B cell (primary cell): ENCODE results near the gene PTPRO. TPM values are rescaled to one million over a fixed set of nuclear protein-coding genes. Genes with fewer than 3 reads are reported as not detected.

ENCODE experiments used
- ATAC-seq: fragments of 200-7000 bp; cut with Tn5 transposase; one replicate; pipeline ENCODE4 v1.10.0; 2021; ENCODE audit warnings: low read depth, mild to moderate bottlenecking, moderate number of reproducible peaks, moderate library complexity
- CTCF ChIA-PET: fragments of 350-600 bp; sonication (Branson Sonifier 250); formaldehyde crosslinking; loops from one replicate; lab custom pipeline; 2021; ENCODE audit warnings: antibody characterized with exemption, inconsistent platforms; lab: Charles Lee
- POLR2A ChIA-PET: fragments of 350-600 bp; sonication (Branson Sonifier 250); formaldehyde crosslinking; loops from one replicate; lab custom pipeline; 2021; ENCODE audit warnings: antibody characterized with exemption; lab: Charles Lee
- DNase-seq: peaks from one replicate; pipeline ENCODE4 v3.0.0; 2013
- H2AFZ ChIP-seq: 2 replicates; pipeline ENCODE4 v1.6.1; 2012; ENCODE audit warnings: mild to moderate bottlenecking, low read depth, low read length; ENCODE audit not compliant: insufficient read depth, poor library complexity, severe bottlenecking
- H3K27ac ChIP-seq, 2 donors: 1 replicate in 1 of 2; 2 replicates in 1 of 2; pipeline ENCODE4 v1.5.1; 2012 to 2013; ENCODE audit warnings: low read length in 2 of 2, mild to moderate bottlenecking in 2 of 2, moderate library complexity in 1 of 2
- H3K27me3 ChIP-seq, 4 experiments: fragments of 200-600 bp in 1 of 4; sonication (generic) in 1 of 4; replicated peaks in 1 of 4; 1 replicate in 2 of 4; 2 replicates in 2 of 4; pipeline versions ENCODE4 v1.6.1 to v1.7.0; 2013 to 2016; ENCODE audit warnings: low read length in 3 of 4, mild to moderate bottlenecking in 2 of 4, mixed read lengths in 1 of 4, moderate library complexity in 1 of 4; ENCODE audit not compliant: insufficient read depth in 4 of 4, control insufficient read depth in 3 of 4; ENCODE audit errors: control extremely low read depth in 1 of 4
- H3K36me3 ChIP-seq, 2 experiments: replicated peaks in 1 of 2; 1 replicate in 1 of 2; 2 replicates in 1 of 2; pipeline versions ENCODE4 v1.6.1 to v1.7.1; 2013; ENCODE audit warnings: low read length in 1 of 2; ENCODE audit not compliant: insufficient read depth in 2 of 2, control insufficient read depth in 1 of 2; ENCODE audit errors: control extremely low read depth in 1 of 2, extremely low read depth in 1 of 2
- H3K4me1 ChIP-seq, 2 donors: fragments of 200-600 bp in 1 of 2; sonication (generic) in 1 of 2; 1 replicate in 1 of 2; 2 replicates in 1 of 2; pipeline versions ENCODE4 v1.5.1 to v1.6.1; 2013 to 2017; ENCODE audit warnings: low read length in 2 of 2; ENCODE audit not compliant: control insufficient read depth in 2 of 2, insufficient read depth in 2 of 2
- H3K4me2 ChIP-seq: replicated peaks from 2 replicates; pipeline ENCODE3; 2012; ENCODE audit warnings: mild to moderate bottlenecking, low read depth, low read length; ENCODE audit not compliant: poor library complexity, severe bottlenecking
- H3K4me3 ChIP-seq, 5 experiments: fragments of 200-600 bp in 1 of 5; sonication (generic) in 1 of 5; 1 replicate in 3 of 5; 2 replicates in 2 of 5; pipeline versions ENCODE4 v1.5.1 to v1.7.0; 2011 to 2016; ENCODE audit warnings: low read length in 4 of 5, mild to moderate bottlenecking in 4 of 5, low read depth in 2 of 5, control low read depth in 1 of 5, moderate library complexity in 1 of 5; ENCODE audit not compliant: insufficient read depth in 1 of 5; ENCODE audit errors: control extremely low read depth in 1 of 5, extremely low read depth in 1 of 5
- H3K79me2 ChIP-seq: fragments of 200-600 bp; sonication (generic); one replicate; pipeline ENCODE4 v1.6.0; 2016; ENCODE audit warnings: low read length; ENCODE audit not compliant: control insufficient read depth, insufficient read depth
- H3K9ac ChIP-seq: fragments of 200-600 bp; sonication (generic); 2 replicates; pipeline ENCODE4 v1.6.1; 2017; ENCODE audit warnings: mild to moderate bottlenecking, low read length, moderate library complexity
- H3K9me3 ChIP-seq, 3 donors: one replicate each; pipeline versions ENCODE4 v1.6.1 to v1.7.1; 2013; ENCODE audit warnings: low read length in 2 of 3; ENCODE audit not compliant: control insufficient read depth in 2 of 3, insufficient read depth in 1 of 3; ENCODE audit errors: control extremely low read depth in 1 of 3
- H4K20me1 ChIP-seq: 2 replicates; pipeline ENCODE4 v1.6.0; 2012; ENCODE audit warnings: mild to moderate bottlenecking, low read length; ENCODE audit not compliant: insufficient read depth, control insufficient read depth, poor library complexity, severe bottlenecking
- H3K27ac Mint-ChIP-seq: one replicate; pipeline ENCODE4 v1.8.0; 2021; ENCODE audit warnings: mixed read lengths
- H3K27me3 Mint-ChIP-seq: one replicate; pipeline ENCODE4 v1.8.0; 2021; ENCODE audit warnings: mixed read lengths
- H3K4me1 Mint-ChIP-seq: one replicate; pipeline ENCODE4 v1.8.0; 2021; ENCODE audit warnings: mixed read lengths
- H3K4me3 Mint-ChIP-seq: one replicate; pipeline ENCODE4 v1.8.0; 2021; ENCODE audit warnings: mixed read lengths
- H3K9me3 Mint-ChIP-seq: one replicate; pipeline ENCODE4 v1.8.0; 2022; ENCODE audit warnings: mixed read lengths; ENCODE audit not compliant: insufficient read depth
- CTCF ChIP-seq: fragments of 200-600 bp; IDR thresholded peaks from one replicate; pipeline ENCODE4 v1.8.0; 2022; ENCODE audit warnings: antibody characterized with exemption, mild to moderate bottlenecking
- EZH2 ChIP-seq: IDR thresholded peaks from 2 replicates; pipeline ENCODE4 v1.6.1; 2012; ENCODE audit warnings: borderline replicate concordance, low read depth, mild to moderate bottlenecking, moderate library complexity, low read length; ENCODE audit not compliant: insufficient read depth, poor library complexity, severe bottlenecking
- WGBS: methylation state at CpG from one replicate; pipeline ENCODE4 v1.1.5; 2013; ENCODE audit warnings: missing lambda C conversion rate; ENCODE audit not compliant: insufficient coverage; 5-methylcytosine and 5-hydroxymethylcytosine counted together
- intact Hi-C: fragments of 100-400 bp; cut with micrococcal nuclease; formaldehyde crosslinking; loops from one replicate; pipeline ENCODE4 v1.10.0; 2022
- polyA plus RNA-seq: library from polyadenylated mRNA; depleted of rRNA; stranded (reverse); fragments of >200 nt; gene quantifications from 2 replicates; pipeline ENCODE4 v1.2.3, GENCODE V29; 2012
- total RNA-seq, 2 donors: library from RNA; stranded (reverse); fragments of 120-200 nt in 1 of 2; gene quantifications; 1 replicate in 1 of 2; 2 replicates in 1 of 2; pipeline versions ENCODE4 v1.2.3 to v1.2.4, GENCODE V29; 2013 to 2022

PTPRO gene
- total and polyA plus RNA-seq, 2 donors (not counting 1 experiment from before 2014, with no cell fraction given): 23.1 to 23.6 TPM

- Mint-ChIP-seq H3K27ac (no peak overlapping the region), H3K27me3 (peaks cover 23% of the 10 kb centered on the region), H3K9me3 (no peaks in the 10 kb centered on the region), H3K4me3 (no peak overlapping the region), H3K4me1 (no peaks in the 10 kb centered on the region)
- H3K9ac ChIP-seq: no peak overlapping the region
- CTCF ChIA-PET: no interaction called here
- H3K36me3 ChIP-seq: no peaks in the 10 kb centered on the region
- POLR2A ChIA-PET: interaction anchor here (0.6 kb wide), 1 partner anchor 92 kb away, joined by 3 read pairs; no protein-coding TSS in a partner anchor
- DNase-seq: no peak
- no peaks in the 10 kb centered on the region for H3K4me1 ChIP-seq
- no peak for TF ChIP-seq CTCF
- TF ChIP-seq EZH2: no peak
- no peak for ATAC-seq
- H3K9me3 ChIP-seq: peaks cover 0 to 4% (median 2%) of the 10 kb centered on the region in 3 donors
- H3K27ac ChIP-seq: no peak overlapping the region
- WGBS: 93% methylated on average over 3 of the region's 4 CpGs
- intact Hi-C loops: no loop called here
- peaks cover 0 to 3% (median 0%) of the 10 kb centered on the region in 4 experiments for H3K27me3 ChIP-seq
- H3K4me2 ChIP-seq: no peak overlapping the region
- no peaks in the 10 kb centered on the region for H4K20me1 ChIP-seq
- H2AFZ ChIP-seq: no peak overlapping the region
- H3K79me2 ChIP-seq: no peaks in the 10 kb centered on the region
- no peak overlapping the region for H3K4me3 ChIP-seq
Observed at GRCh38 chr12:15620741-15621539, 298.6 kb downstream of the PTPRO start.

- ChIA-PET CTCF (no interaction called here), POLR2A (no interaction called here)
- 91% methylated on average over 1 of the region's 2 CpGs for WGBS
- Histone ChIP-seq H4K20me1 (no peaks in the 10 kb centered on the region), H3K4me1 (no peaks in the 10 kb centered on the region), H3K4me2 (no peak overlapping the region), H3K9me3 (no peaks in the 10 kb centered on the region), H3K36me3 (no peaks in the 10 kb centered on the region), H3K9ac (no peak overlapping the region), H3K79me2 (no peaks in the 10 kb centered on the region), H3K27ac (no peak overlapping the region), H3K4me3 (no peak overlapping the region), H3K27me3 (no peaks in the 10 kb centered on the region), H2AFZ (no peak overlapping the region)
- no peak for ATAC-seq
- DNase-seq: no peak
- intact Hi-C loops: no loop called here
- peaks cover 3% of the 10 kb centered on the region for H3K27me3 Mint-ChIP-seq
- no peak overlapping the region for H3K4me3 Mint-ChIP-seq
- H3K9me3 Mint-ChIP-seq: no peaks in the 10 kb centered on the region
- H3K27ac Mint-ChIP-seq: no peak overlapping the region
- no peaks in the 10 kb centered on the region for H3K4me1 Mint-ChIP-seq
- TF ChIP-seq EZH2 (no peak), CTCF (no peak)
Observed at GRCh38 chr12:15625075-15625474, 302.8 kb downstream of the PTPRO start.
